ENCODE data around the gene RNF144A.

RNF144A gene

DNA sequence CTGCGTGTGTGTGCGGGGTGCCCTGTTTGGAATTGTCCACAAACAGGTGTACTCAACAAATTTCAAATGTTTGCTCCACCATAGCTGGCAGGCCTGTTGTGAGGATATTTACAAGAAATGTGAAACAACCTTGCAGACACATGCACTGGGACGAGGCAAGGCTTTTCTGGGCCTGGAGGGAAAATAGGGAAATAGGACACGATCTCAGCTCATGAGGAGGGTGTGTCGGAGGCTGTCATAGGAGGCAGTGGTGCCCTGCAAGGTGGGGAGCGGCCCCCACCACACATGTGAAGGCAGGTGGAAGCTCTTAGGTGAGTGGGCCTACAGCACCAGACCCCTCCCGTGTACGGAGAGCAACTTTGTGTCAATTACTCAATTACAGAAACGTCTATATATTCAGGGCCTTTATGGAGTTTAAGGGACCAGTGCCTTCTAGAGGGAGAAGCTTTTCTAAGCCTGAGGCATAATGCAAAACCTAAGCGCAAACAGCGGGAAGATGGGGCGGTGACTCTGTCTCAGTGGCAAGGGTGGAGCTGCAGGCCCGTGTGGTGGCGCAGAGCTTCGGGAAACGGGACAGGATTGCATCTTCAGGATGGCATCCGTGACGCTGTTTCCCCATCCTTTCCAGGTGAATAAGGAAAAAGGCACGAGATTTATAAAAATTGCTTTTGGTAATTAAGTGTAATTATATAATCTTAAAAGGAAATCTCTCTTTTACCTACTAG lies 48.0 kb downstream of the RNF144A start:
- H3K4me3 ChIP-seq (ENCODE audit: low read depth, low read length): no peak overlapping the region

GRCh38 chr2:6966446-6966940 lies 49.3 kb downstream of the RNF144A start:
- no peak overlapping the region for H3K4me3 ChIP-seq (ENCODE audit: low read depth, low read length)
- no peak for TF ChIP-seq CTCF (IDR thresholded peaks at IDR 0.05; ENCODE audit: low read depth, low read length)

More for the DNA sequence above, 48.0 kb downstream of the RNF144A start:
- TF ChIP-seq CTCF (IDR thresholded peaks at IDR 0.05; ENCODE audit: low read depth, low read length): no peak

GRCh38 chr2:6967301-6967700 lies 50.1 kb downstream of the RNF144A start:
- no peak for TF ChIP-seq CTCF (IDR thresholded peaks at IDR 0.05; ENCODE audit: low read depth, low read length)
- no peak overlapping the region for H3K4me3 ChIP-seq (ENCODE audit: low read depth, low read length)

DNA sequence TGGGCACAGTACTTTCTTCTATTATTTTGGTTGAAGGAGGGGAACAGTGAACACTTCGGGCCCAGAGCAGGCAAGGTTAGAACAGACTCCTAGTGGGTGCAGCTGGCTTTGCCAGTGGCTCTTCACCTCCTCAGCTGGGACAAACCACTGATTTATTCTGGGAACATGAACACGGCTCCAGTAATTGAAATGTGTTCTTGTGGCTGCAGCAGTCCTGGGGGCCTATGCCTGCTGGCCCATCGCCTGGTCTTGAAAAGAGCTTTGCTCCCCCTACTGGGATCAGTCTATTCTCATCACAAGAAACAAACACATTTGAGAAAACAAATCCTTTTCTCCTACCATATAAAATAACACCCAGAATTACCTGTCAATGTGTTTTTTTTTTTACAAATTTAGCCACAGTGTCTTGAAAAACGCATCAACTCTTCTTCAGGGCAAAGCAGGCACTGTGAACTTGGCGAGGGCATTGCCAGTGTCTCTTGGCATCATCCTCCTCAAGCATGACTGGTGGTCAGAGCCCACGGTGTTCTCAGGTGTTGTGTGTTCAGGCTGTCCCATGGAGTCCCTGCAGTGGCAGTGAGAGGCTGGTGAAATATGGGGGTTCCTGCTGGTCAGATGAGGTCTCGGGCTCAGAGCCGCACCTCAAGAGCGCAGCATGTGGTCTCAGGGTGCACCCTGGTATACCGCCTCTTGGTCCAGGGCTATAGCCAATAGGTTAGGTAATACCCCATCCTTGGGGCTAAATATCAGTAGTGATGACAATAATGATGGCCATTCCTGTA lies 51.3 kb downstream of the RNF144A start:
- no peak for TF ChIP-seq CTCF (IDR thresholded peaks at IDR 0.05; ENCODE audit: low read depth, low read length)
- H3K4me3 ChIP-seq (ENCODE audit: low read depth, low read length): no peak overlapping the region

DNA sequence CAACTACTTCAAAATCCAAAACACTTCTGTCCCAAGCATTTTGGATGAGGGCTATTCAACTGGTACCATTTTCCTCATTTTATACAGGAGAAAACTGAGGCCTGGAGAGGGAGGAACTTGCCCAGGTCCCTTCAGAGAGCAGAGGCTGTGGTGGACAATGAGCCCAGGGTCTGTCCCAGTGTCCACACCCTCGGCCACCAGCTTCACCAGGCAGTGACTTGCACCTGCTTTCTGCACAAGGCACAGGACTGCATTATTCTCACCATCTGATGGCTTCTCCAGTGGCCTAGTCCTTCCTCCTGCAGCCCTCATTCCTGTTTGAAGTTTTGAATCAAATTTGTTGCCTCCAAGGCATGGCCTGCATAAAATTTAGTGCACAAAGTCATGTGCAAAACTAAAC lies 53.3 kb downstream of the RNF144A start:
- TF ChIP-seq CTCF (IDR thresholded peaks at IDR 0.05; ENCODE audit: low read depth, low read length): no peak
- no peak overlapping the region for H3K4me3 ChIP-seq (ENCODE audit: low read depth, low read length)

DNA sequence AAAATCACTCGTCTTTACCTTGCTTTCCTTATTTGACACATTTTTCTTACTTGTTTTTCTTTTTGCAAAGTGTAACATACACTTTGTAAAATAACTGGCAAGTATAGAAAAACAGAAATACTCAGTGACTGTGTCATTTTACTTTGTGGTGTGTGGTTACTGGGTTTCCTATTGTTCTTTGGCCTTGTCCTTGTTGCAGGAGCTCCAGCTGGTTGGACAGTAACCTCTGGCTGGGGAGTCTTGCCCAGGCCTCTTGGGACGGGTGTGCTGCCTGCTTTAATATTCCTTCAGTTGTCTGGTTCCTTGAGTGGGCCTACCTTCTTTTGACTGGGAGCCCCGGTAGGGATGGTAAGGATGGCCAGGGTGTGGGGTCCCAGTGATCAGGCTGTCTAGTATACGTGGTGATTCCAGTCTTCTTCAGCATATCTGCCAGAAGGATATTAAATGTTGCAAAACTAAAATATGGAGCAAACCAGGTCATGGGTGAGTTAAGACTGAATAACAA lies 53.8 kb downstream of the RNF144A start:
- TF ChIP-seq CTCF (IDR thresholded peaks at IDR 0.05; ENCODE audit: low read depth, low read length): no peak
- H3K4me3 ChIP-seq (ENCODE audit: low read depth, low read length): no peak overlapping the region

- H3K4me3 ChIP-seq (ENCODE audit: low read depth, low read length): no peak overlapping the region
- no peak for TF ChIP-seq CTCF (IDR thresholded peaks at IDR 0.05; ENCODE audit: low read depth, low read length)
Measured at GRCh38 chr2:6971502-6971901, 54.3 kb downstream of the RNF144A start.

All from WI38 (cell line).